NCI-H146 treated with DMSO at 0.1 percent for 48 hours (cell line): ENCODE data around the gene IL17RC.
"Not testable (repeated sequence)": the region's sequence is repeated elsewhere in the genome, so short reads cannot be mapped to it uniquely, and the experiment has no call there.

Experiments used
- DNase-seq: peaks from one replicate; lab custom pipeline; 2025; ENCODE audit not compliant: unreplicated experiment; lab: John Stamatoyannopoulos, UW

The IL17RC gene

GRCh38 chr3:9914559-9915253 is 2.2 kb upstream of the IL17RC start:
- DNase-seq, result peak; percentile 3

GRCh38 chr3:9915254-9916141 is 1.4 kb upstream of the IL17RC start:
- DNase-seq, result peak; percentile 31

- no peak for DNase-seq
Observed at GRCh38 chr3:9916346-9916733, 558 bp upstream of the IL17RC start.

GRCh38 chr3:9917820-9918219 is 922 bp downstream of the IL17RC start:
- no peak for DNase-seq

GRCh38 chr3:9918261-9919038 is 1.6 kb downstream of the IL17RC start:
- DNase-seq, result no peak

- DNase-seq, result no peak
Observed at GRCh38 chr3:9928158-9928557, 11.3 kb downstream of the IL17RC start.

- no peak for DNase-seq
Observed at GRCh38 chr3:9930804-9931418, 14.0 kb downstream of the IL17RC start.

- DNase-seq, result no peak
Observed at GRCh38 chr3:9932535-9932842, 15.6 kb downstream of the IL17RC start.

GRCh38 chr3:9932843-9933560 is 16.1 kb downstream of the IL17RC start:
- DNase-seq, result peak; percentile 24

GRCh38 chr3:9933561-9934234 is 16.8 kb downstream of the IL17RC start, which contains the start of gene CRELD1:
TSS of gene CRELD1 (plus strand) at chr3:9933834. CDS start at chr3:9934439, 605 bp downstream.
- peak; percentile 72 for DNase-seq

GRCh38 chr3:9934235-9934621 is 17.3 kb downstream of the IL17RC start:
- no peak for DNase-seq

- DNase-seq, result no peak
Observed at GRCh38 chr3:9934993-9935392, 18.1 kb downstream of the IL17RC start.

- DNase-seq, result no peak
Observed at GRCh38 chr3:9935966-9936510, 19.1 kb downstream of the IL17RC start.

- no peak for DNase-seq
Observed at GRCh38 chr3:9937486-9938238, 20.8 kb downstream of the IL17RC start.

GRCh38 chr3:9938966-9939365 is 22.1 kb downstream of the IL17RC start:
- DNase-seq, result no peak

GRCh38 chr3:9939906-9940305 is 23.0 kb downstream of the IL17RC start:
- DNase-seq, result not testable (repeated sequence)

- no peak for DNase-seq
Observed at GRCh38 chr3:9940746-9941145, 23.8 kb downstream of the IL17RC start.

- DNase-seq, result no peak
Observed at GRCh38 chr3:9942164-9942563, 25.3 kb downstream of the IL17RC start.
